SK-N-SH (cell line): ENCODE measurements around the gene FNDC3B.

Source experiments
- CTCF ChIP-seq: fragments of 200-600 bp; sonication (generic); IDR thresholded peaks from 2 replicates; pipeline ENCODE4 v1.6.1; 2017; ENCODE audit warnings: antibody characterized with exemption, mild to moderate bottlenecking, moderate library complexity
- EZH2phosphoT487 ChIP-seq: fragments of 200-600 bp; sonication (generic); IDR thresholded peaks from 2 replicates; pipeline ENCODE4 v1.6.1; 2017; ENCODE audit warnings: low read depth, mixed run types, mild to moderate bottlenecking, antibody characterized with exemption, moderate library complexity, borderline replicate concordance
- JUND ChIP-seq: IDR thresholded peaks from 2 replicates; pipeline ENCODE4 v1.4.0; 2012
- NFIC ChIP-seq: IDR thresholded peaks from 2 replicates; pipeline ENCODE4 v1.4.0; 2012; ENCODE audit warnings: borderline replicate concordance
- RFX5 ChIP-seq: IDR thresholded peaks from 2 replicates; pipeline ENCODE4 v1.6.1; 2012; ENCODE audit warnings: mild to moderate bottlenecking, improper control_type of control experiment, low read length

- TF ChIP-seq JUND (no peak), RFX5 (no peak), NFIC (no peak), CTCF (no peak), EZH2phosphoT487 (no peak)
Observed at GRCh38 chr3:172159962-172160538, 120.7 kb downstream of the FNDC3B start.
